Naive thymus-derived CD8-positive, alpha-beta T cell (primary cell): ENCODE results near the gene MYLK. TPM values are rescaled to one million over a fixed set of nuclear protein-coding genes. Genes with fewer than 3 reads are reported as not detected.

ENCODE experiments used
- ATAC-seq, 2 donors: fragments of 150-1000 bp; cut with Tn5 transposase in 1 of 2; sonication (Bioruptor Pico), chemical (Tn5 transposase) in 1 of 2; 1 replicate in 1 of 2; 2 replicates in 1 of 2; pipeline ENCODE4 v1.10.0; 2021; ENCODE audit warnings: mild to moderate bottlenecking in 2 of 2, moderate library complexity in 2 of 2
- POLR2A ChIA-PET: fragments of 350-600 bp; sonication (Branson Sonifier 250); formaldehyde crosslinking; loops from one replicate; lab custom pipeline; 2021; ENCODE audit warnings: antibody characterized with exemption; lab: Charles Lee
- DNase-seq, 10 donors: peaks; one replicate each; pipeline versions ENCODE4 v3.0.0 to v3.0.0-alpha.2; 2020 to 2022
- H3K27ac Mint-ChIP-seq, 10 donors: one replicate each; pipeline ENCODE4 v1.8.0; 2020 to 2022; ENCODE audit warnings: mild to moderate bottlenecking in 10 of 10, mixed read lengths in 10 of 10, moderate library complexity in 4 of 10, inconsistent platforms in 1 of 10
- H3K27me3 Mint-ChIP-seq, 5 donors: one replicate each; pipeline ENCODE4 v1.8.0; 2021 to 2022; ENCODE audit warnings: mixed read lengths in 5 of 5
- H3K36me3 Mint-ChIP-seq, 3 donors: one replicate each; pipeline ENCODE4 v1.8.0; 2020 to 2022; ENCODE audit warnings: mixed read lengths in 3 of 3, mild to moderate bottlenecking in 2 of 3, inconsistent platforms in 1 of 3
- H3K4me1 Mint-ChIP-seq, 4 donors: one replicate each; pipeline ENCODE4 v1.8.0; 2021 to 2022; ENCODE audit warnings: mixed read lengths in 4 of 4
- H3K4me3 Mint-ChIP-seq, 10 donors: one replicate each; pipeline ENCODE4 v1.8.0; 2020 to 2022; ENCODE audit warnings: mild to moderate bottlenecking in 10 of 10, mixed read lengths in 10 of 10, moderate library complexity in 6 of 10, inconsistent platforms in 1 of 10
- H3K9me3 Mint-ChIP-seq, 9 donors: one replicate each; pipeline ENCODE4 v1.8.0; 2020 to 2022; ENCODE audit warnings: mixed read lengths in 9 of 9, mild to moderate bottlenecking in 3 of 9, inconsistent platforms in 1 of 9, moderate library complexity in 1 of 9
- polyA plus RNA-seq, 3 donors: library from polyadenylated mRNA; unstranded; fragments of 300-500 nt; fragmentation: Illumina TruSeq; gene quantifications; one replicate each; pipeline ENCODE4 v1.2.3, GENCODE V29; 2021
- total RNA-seq, 8 experiments: library from RNA in 2 of 8; stranded (reverse) in 2 of 8; gene quantifications; one replicate each; pipeline ENCODE4 v1.2.3 and lab custom pipeline; 2021 to 2026

Gene MYLK
- total and polyA plus RNA-seq, 5 experiments from 2014 or later, result 0.02 to 0.16 (median 0.10) TPM; not detected in 2

GRCh38 chr3:123870033-123870432 is 14.1 kb downstream of the MYLK start:
- H3K9me3 Mint-ChIP-seq, result peaks cover 0 to 10% (median 0%) of the 10 kb centered on the region in 9 donors
- peaks cover 0 to 30% (median 3%) of the 10 kb centered on the region in 5 donors for H3K27me3 Mint-ChIP-seq
- POLR2A ChIA-PET, result no interaction called here
- H3K4me3 Mint-ChIP-seq, result no peak overlapping the region
- ATAC-seq, result no peak
- H3K36me3 Mint-ChIP-seq, result no peaks in the 10 kb centered on the region
- DNase-seq, result no peak
- no peak overlapping the region for H3K27ac Mint-ChIP-seq
- H3K4me1 Mint-ChIP-seq, result no peaks in the 10 kb centered on the region

DNA sequence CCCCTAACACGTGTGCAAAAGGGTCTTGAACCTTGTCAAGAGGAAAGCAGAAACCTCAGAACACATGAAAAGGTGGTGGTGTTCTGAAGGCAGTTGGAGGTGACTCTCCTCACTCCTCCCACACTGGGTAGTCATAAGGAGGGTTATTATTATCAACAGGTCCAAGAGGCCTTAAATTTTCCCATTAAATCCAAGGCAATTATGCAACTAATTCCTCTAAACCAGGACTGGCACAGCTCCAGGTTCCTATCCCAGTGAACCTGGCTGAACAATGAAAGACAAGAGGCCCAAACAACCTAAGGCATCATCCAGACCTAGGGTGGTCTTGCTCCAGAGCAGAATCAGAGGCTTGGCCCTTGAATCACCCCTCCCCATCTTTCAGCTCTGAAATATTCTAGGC is 15.0 kb downstream of the MYLK start:
- Mint-ChIP-seq H3K27me3 (peaks cover 0 to 30% (median 2%) of the 10 kb centered on the region in 5 donors), H3K4me1 (no peaks in the 10 kb centered on the region), H3K36me3 (no peaks in the 10 kb centered on the region), H3K9me3 (peaks cover 0 to 10% (median 0%) of the 10 kb centered on the region in 9 donors), H3K27ac (no peak overlapping the region), H3K4me3 (no peak overlapping the region)
- ATAC-seq, result no peak
- no peak for DNase-seq
- POLR2A ChIA-PET, result no interaction called here

GRCh38 chr3:123864706-123865105 is 19.4 kb downstream of the MYLK start:
- POLR2A ChIA-PET, result no interaction called here
- Mint-ChIP-seq H3K9me3 (no peaks in the 10 kb centered on the region), H3K27me3 (peaks cover 0 to 5% (median 0%) of the 10 kb centered on the region in 5 donors), H3K27ac (no peak overlapping the region), H3K4me1 (no peaks in the 10 kb centered on the region), H3K4me3 (no peak overlapping the region), H3K36me3 (no peaks in the 10 kb centered on the region)
- no peak for ATAC-seq
- no peak for DNase-seq

DNA sequence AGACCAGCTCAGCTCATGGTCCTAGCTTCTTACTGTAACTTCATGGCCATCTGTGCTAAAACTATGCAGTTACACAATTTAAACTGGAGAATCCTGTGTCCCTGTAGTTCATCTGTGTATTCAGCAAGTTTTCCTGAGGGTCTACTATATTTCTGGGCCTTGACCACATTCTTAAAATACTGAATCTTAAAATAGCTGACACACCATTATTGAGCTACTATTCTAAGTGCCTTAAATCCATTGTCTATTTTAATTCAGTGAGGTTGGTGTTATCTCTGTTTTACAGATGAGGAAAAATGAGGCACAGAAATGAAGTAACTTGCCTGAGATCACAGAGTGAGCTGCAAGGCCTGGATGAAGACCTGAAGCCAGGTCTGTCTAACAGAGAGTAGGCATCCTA is 22.0 kb downstream of the MYLK start:
- POLR2A ChIA-PET, result no interaction called here
- Mint-ChIP-seq H3K4me1 (no peaks in the 10 kb centered on the region), H3K4me3 (no peak overlapping the region), H3K36me3 (no peaks in the 10 kb centered on the region), H3K27me3 (peaks cover 0 to 2% (median 0%) of the 10 kb centered on the region in 5 donors), H3K27ac (no peak overlapping the region), H3K9me3 (no peaks in the 10 kb centered on the region)
- ATAC-seq, result no peak
- DNase-seq, result no peak

DNA sequence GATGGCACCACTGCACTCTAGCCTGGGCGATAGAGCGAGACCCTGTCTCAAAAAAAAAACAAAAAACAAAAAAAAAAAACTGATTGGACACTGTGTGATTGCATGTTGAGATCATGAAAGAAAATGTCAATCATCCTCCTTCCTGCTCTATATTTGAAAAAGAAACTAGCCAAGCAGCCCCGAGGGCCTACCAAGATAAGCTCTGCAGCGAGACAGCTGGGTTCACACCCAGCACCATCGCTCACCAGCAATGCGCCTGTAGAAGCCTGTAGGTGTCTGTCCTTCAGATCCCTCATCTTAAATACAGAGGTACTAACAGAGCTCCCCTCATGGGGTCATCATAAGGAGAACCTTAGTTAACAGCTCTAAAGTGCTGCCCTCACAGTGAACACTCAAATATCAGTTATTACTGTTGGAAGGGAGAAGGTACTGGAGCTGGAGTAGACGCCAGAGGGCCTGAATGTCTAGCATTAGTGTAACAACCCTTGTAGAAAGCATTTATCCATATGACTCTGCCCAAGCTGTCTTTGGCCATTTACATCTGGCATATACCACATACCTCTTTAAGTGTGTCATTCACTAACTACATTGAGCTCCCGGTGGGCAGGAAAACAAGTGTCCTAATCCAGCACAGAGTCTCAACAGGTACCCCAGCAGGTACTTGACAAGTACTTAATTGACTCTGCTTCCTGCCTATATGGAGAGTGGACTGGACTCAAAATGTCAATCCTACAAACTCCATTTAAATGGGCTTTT is 22.9 kb downstream of the MYLK start:
- Mint-ChIP-seq H3K9me3 (no peaks in the 10 kb centered on the region), H3K27me3 (peaks cover 0 to 2% (median 0%) of the 10 kb centered on the region in 5 donors), H3K27ac (no peak overlapping the region), H3K4me1 (no peaks in the 10 kb centered on the region), H3K36me3 (no peaks in the 10 kb centered on the region), H3K4me3 (no peak overlapping the region)
- no peak for DNase-seq
- no peak for ATAC-seq
- POLR2A ChIA-PET, result no interaction called here

DNA sequence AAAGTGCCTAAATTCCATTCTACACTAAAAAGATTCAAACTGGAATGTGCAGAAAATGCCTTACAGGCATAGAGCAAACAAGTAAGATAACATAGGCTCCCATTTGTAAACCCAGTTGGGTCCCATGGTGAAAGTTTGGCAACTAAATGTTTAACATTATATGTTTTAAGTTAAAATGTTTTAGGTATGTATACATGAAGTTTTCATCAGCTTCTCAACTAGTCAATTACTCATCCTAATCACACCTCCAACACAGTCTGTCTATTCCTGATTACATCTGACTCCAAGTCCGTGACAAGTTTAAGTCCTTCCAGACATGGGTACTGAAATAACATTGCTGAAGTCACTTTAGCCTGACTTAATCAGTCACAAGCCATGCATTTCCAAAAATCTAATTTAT is 25.0 kb downstream of the MYLK start:
- Mint-ChIP-seq H3K9me3 (peaks cover 0 to 12% (median 4%) of the 10 kb centered on the region in 9 donors), H3K36me3 (peaks cover 0 to 7% (median 0%) of the 10 kb centered on the region in 3 donors), H3K27ac (no peak overlapping the region), H3K27me3 (peaks cover 0 to 2% (median 0%) of the 10 kb centered on the region in 5 donors), H3K4me1 (no peaks in the 10 kb centered on the region), H3K4me3 (no peak overlapping the region)
- POLR2A ChIA-PET, result no interaction called here
- ATAC-seq (no peak), DNase-seq (no peak)

DNA sequence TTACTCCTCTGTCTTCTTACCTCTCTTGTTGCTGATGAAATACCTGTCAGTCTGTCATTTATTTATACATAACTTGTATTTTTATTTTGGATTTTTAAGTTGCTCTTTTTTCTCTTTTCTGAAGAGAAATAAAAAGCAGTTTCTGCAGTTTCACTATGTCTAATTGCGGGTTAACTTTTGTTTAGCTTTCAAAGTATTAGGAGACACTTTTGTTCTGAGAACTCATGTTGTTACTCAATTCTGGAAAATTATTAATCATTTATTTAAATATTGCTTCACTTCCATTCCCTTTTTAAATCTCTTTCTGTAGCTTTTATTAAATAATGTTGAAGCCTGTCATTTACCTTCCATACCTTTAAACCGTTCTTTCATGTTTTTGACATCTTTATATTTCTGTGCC is 29.2 kb downstream of the MYLK start:
- DNase-seq, result no peak
- no peak for ATAC-seq
- peaks cover 0 to 15% (median 5%) of the 10 kb centered on the region in 5 donors for H3K27me3 Mint-ChIP-seq
- peak overlapping the region in 1 of 10 donors; percentile 25 for H3K27ac Mint-ChIP-seq
- POLR2A ChIA-PET, result no interaction called here
- H3K4me1 Mint-ChIP-seq, result no peaks in the 10 kb centered on the region
- peaks cover 0 to 7% (median 0%) of the 10 kb centered on the region in 3 donors for H3K36me3 Mint-ChIP-seq
- H3K9me3 Mint-ChIP-seq, result peaks cover 0 to 18% (median 6%) of the 10 kb centered on the region in 9 donors
- no peak overlapping the region for H3K4me3 Mint-ChIP-seq

GRCh38 chr3:123853686-123854372 is 30.3 kb downstream of the MYLK start:
- Mint-ChIP-seq H3K27ac (no peak overlapping the region), H3K27me3 (peaks cover 0 to 15% (median 5%) of the 10 kb centered on the region in 5 donors), H3K36me3 (peaks cover 0 to 13% (median 1%) of the 10 kb centered on the region in 3 donors), H3K9me3 (peaks cover 0 to 28% (median 13%) of the 10 kb centered on the region in 9 donors), H3K4me1 (no peaks in the 10 kb centered on the region), H3K4me3 (no peak overlapping the region)
- no peak for DNase-seq
- ATAC-seq, result no peak
- POLR2A ChIA-PET, result no interaction called here

DNA sequence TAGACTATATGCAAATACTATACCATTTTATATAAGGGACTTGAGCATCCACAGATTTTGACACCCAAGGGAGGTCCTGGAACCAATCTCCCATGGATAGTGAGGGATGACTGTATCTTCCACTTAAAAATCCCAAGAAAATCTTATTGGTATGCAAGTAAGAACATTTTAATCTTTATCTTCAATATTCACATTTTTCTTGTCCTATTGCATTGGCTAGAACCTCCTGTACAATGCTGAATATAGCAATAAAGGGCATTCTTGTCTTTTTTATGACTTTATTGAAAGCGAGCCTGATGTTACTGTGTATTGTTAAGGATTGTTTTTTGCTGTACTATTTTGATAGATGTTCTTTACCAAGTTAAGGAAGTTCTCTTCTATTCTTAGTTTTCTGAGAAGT is 36.9 kb downstream of the MYLK start:
- no peak for DNase-seq
- Mint-ChIP-seq H3K4me3 (no peak overlapping the region), H3K9me3 (peaks cover 0 to 49% (median 22%) of the 10 kb centered on the region in 9 donors), H3K27ac (no peak overlapping the region), H3K36me3 (peaks cover 0 to 10% (median 2%) of the 10 kb centered on the region in 3 donors), H3K27me3 (peaks cover 0 to 3% (median 0%) of the 10 kb centered on the region in 5 donors), H3K4me1 (no peaks in the 10 kb centered on the region)
- ATAC-seq, result no peak
- POLR2A ChIA-PET, result no interaction called here

- Mint-ChIP-seq H3K27me3 (no peaks in the 10 kb centered on the region), H3K27ac (no peak overlapping the region), H3K36me3 (peaks cover 0 to 5% (median 0%) of the 10 kb centered on the region in 3 donors), H3K4me1 (no peaks in the 10 kb centered on the region), H3K4me3 (no peak overlapping the region), H3K9me3 (peaks cover 12 to 51% (median 28%) of the 10 kb centered on the region in 9 donors)
- POLR2A ChIA-PET, result no interaction called here
- ATAC-seq (no peak), DNase-seq (no peak)
Observed at GRCh38 chr3:123843668-123844067, 40.5 kb downstream of the MYLK start.

DNA sequence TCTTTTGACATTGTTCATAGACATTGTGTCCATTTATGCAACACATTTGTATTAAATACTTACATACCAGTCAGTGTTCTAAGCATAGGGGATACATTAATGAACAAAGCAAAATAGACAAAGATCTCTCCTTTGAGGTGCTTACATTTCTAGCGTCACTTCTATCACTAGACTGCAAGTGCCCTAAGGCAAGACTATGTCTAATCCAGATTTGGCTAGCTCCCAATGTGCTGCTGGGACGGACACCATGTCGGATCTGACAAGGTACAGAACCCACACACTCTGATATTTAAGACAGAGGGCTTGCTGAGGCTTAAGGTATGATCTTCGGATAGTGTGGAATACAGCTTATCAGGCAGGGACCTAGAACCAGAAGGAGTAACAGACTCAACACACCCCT is 41.4 kb downstream of the MYLK start:
- DNase-seq (no peak), ATAC-seq (no peak)
- Mint-ChIP-seq H3K27me3 (no peaks in the 10 kb centered on the region), H3K27ac (no peak overlapping the region), H3K9me3 (peaks cover 8 to 54% (median 19%) of the 10 kb centered on the region in 9 donors), H3K36me3 (peaks cover 0 to 7% (median 0%) of the 10 kb centered on the region in 3 donors), H3K4me3 (no peak overlapping the region), H3K4me1 (no peaks in the 10 kb centered on the region)
- POLR2A ChIA-PET, result no interaction called here

DNA sequence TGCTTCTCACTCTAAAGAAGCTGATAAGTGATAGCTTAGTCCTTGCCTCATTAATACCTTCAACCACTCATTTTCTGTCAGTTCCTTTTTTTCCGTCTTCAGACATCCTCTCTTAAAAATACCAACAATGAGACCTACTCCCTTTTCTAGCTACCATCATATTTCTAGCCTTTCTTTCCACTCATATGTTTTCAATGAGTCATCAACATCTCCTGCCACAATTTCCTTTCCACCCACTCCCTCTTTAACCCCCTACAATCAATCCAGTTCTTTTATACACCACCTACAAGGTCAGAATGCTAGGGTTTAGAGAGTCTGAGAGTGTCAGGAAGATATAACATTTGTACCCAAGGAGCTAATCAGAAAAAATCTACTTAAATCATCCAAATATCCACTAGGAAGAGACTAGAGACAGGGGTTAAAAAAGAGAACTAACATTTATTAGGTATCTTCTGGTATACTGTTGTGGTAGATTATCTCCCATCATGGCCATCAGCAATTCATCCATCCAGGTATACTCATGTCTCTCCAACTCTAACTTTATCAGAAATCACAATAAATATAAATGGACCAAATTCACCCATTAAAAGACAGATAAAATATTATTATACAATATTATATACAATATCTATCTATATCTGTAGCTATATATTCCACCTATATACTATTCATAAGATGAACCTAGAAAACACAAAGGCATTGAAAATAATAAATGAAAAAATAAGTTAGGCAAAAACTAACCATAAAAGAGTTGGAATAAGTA is 42.5 kb downstream of the MYLK start:
- Mint-ChIP-seq H3K9me3 (peaks cover 6 to 55% (median 18%) of the 10 kb centered on the region in 9 donors), H3K27ac (no peak overlapping the region), H3K36me3 (peaks cover 0 to 9% (median 0%) of the 10 kb centered on the region in 3 donors), H3K27me3 (no peaks in the 10 kb centered on the region), H3K4me3 (no peak overlapping the region), H3K4me1 (no peaks in the 10 kb centered on the region)
- POLR2A ChIA-PET, result no interaction called here
- DNase-seq, result no peak
- no peak for ATAC-seq
